GM18909 (cell line): ENCODE measurements around the gene ACSF3.

Experiments
- ATAC-seq: cut with Tn5 transposase; IDR thresholded peaks from one replicate; pipeline ENCODE4 v1.9.1; 2021; ENCODE audit warnings: mild to moderate bottlenecking; ENCODE audit not compliant: unreplicated experiment, poor library complexity

ACSF3 gene

DNA sequence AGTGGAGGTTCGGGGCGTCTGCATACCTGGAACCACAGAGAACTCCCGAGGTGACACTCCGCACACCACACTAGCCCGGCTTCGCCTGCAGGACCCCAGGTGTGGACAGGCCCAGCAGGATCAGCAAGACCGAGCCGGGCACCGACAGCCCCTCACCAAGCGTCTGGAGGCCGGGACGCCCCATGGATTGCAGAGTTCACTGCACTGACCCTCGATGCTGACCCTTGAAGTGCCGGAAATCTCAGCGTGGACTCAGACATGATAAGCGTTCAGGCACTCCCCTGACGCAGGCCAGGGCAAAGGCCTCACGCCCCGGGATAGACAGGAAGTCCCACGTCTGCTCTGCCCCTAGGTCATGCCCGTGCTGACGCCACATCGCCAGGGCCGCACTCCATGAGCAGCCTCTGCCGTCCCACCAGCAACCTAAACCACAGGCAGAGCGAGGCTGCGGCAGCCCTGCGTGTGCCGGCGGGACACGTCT lies 26.0 kb downstream of the ACSF3 start:
- no peak for ATAC-seq

DNA sequence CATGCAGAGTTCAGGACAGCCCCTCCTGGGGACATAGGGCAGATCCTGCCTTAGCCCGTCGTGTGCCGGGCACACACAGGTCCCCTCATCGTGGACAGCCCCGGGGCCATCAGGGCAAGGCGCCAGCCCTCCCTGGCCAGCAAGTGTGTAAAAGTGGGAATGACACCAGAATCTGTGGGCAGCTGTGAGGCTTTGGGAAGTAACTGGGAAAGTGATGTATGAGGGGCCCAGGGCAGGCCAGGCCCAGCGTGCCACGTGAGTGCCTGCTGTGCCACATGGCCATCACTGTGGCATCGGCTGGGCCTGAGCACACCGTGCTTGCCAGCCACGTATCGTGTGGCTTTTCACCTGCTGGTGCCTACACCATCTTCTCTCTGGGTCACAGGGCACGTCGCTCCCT lies 26.6 kb downstream of the ACSF3 start:
- ATAC-seq = no peak

DNA sequence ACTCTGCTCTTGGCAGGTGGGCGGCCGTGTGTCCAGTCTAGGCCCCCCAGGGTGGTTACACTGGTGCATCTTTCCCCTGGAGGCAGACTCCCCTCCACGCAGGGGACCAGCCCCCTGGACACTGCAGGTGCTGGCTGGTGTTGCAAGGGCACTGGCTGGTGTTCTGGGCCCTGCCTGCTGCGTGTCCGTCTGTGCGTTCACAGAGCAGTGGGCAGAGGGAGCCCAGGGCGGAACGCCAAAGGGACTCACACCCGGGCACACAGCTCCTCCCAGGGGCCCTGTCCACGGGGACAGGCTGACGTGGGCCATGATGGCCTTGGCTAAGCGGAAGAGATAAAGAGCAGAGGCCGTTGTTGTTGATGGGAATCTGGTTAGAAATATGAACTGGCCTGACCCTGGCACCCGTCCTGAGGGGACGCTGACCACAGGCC lies 27.3 kb downstream of the ACSF3 start:
- ATAC-seq = no peak

DNA sequence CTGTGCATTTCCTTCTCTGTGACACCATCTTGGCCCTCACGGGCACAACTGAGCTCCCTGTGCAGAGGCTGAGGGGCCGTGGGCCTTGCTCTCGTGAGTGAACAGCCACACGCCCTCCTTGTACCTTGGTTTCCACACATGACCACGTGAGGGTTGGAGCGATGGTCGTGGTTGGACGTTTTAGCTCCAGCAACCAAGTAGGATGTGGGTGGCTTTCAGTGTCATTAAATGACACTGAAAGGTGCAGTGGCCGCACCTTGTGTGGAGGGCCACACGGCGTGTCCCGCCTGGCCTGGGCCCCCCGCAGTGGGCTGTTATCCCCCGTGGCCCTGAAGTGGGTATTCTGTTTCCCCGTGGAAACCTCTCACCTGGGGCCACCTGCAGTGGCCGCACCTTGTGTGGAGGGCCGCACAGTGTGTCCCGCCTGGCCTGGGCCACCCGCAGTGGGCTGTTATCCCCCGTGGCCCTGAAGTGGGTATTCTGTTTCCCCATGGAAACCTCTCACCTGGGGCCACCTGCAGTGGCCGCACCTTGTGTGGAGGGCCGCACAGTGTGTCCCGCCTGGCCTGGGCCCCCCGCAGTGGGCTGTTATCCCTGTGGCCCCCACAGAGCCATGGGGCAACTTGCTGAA lies 28.2 kb downstream of the ACSF3 start:
- ATAC-seq = no peak

DNA sequence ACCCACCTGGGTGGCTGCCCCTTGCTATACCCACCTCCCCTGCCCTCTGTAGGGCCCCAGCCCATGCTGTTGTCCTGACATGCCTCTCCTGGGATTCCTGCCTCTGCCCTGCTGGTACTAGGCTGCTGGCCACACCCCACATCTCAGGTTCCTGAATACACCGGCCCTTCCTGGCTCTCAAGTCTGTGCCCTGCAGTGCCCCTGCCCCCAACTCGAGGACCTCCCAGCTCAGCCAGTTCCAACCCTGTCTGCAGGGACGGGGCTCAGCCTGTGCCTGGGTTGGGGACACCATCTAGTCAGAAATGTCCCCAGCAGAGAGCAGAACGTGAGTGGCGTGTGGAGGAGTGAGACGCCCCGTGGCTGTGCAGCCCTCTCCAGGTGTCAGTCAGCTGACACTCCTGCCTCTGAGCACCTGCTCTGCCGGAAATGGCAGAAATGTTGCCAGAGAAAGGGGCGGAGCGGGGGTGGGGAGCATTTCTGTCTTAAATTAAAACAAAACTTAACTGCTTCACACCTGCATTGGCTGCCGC lies 28.7 kb downstream of the ACSF3 start:
- ATAC-seq = no peak

DNA sequence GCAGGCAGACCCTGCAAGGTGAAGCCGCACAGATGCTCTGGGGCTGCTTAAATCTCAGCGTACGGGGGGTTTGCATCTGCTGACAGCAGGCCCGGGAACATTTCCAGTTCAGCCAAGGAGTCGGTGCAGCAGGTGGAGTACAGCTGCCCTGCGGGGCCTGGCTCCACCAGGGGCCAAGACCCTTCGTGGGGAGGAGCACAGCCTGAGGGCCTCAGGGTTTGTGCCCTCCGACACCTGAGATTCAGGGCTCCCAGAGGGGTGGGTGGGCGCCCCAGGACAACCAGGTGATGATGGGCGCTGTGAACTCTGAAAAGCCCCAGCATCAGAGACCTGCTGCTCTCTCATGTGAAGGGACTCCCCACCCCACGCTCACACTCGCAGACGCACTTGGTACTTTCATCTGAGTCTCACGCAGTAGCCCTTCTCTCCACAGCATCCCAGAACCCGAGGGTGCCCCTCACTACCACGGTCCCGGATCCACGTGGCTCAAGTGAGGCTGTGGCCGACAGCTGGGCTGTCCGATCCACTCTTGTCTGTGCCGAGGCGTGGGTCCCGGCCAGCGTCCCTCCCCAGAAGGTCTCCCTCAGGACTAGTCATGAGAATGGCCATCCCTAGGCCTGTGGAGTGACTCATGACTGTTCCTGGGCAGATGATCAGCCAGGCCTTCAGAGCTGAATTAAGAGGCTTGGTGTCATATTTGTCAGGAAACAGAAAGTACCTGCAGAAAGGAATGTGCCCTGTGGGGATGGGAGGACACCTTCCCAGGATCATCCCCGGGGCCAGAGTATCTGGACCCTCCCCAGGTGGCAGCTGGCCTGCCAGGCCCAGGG lies 29.6 kb downstream of the ACSF3 start:
- no peak for ATAC-seq

DNA sequence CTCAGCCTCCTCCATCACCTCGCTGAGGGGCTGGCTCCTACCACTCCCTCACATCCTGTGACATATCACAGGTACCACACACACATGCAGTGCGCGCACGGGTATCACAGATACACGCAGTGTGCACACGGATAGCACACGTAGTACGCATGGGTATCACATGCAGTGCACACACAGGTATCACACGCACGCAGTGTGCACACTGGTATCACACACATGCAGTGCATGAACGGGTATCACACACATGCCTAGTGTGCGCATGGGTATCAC lies 30.1 kb downstream of the ACSF3 start:
- ATAC-seq = no peak

DNA sequence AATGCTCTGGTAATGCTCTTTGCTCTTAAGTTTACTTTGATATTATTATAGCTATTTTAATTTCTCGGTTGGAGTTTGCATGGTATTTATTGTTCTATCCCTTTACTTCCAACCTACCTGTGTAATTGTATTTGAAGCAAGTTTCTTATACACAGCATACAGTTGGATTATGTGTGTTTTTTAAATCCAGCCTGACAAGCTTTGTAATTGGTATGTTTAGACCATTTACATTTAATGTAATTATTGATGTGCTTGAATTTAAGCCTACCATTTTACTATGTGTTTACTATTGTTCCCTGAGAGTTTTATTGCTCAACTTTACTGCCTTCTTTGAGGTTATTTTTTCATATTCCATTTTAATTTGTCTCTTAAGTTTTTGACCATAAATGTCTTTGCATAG lies 35.7 kb downstream of the ACSF3 start:
- no peak for ATAC-seq

DNA sequence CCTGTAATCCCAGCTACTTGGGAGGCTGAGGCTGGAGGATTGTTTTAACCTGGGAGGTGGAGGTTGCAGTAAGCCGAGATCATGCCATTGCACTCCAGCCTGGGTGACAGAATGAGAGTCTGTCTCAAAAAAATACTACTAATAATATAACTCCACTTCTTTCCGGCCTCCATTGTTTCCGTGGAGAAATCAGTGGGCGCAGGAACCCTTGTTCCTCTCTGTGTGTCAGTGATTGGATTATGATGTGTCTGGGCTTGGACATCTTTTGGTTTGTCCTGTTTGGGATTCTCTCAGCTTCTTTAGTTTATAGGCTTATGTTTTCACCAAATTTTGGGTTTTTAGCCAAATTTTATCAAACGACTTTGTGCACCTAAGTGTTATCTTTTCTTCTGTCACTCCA lies 36.8 kb downstream of the ACSF3 start:
- ATAC-seq = no peak

DNA sequence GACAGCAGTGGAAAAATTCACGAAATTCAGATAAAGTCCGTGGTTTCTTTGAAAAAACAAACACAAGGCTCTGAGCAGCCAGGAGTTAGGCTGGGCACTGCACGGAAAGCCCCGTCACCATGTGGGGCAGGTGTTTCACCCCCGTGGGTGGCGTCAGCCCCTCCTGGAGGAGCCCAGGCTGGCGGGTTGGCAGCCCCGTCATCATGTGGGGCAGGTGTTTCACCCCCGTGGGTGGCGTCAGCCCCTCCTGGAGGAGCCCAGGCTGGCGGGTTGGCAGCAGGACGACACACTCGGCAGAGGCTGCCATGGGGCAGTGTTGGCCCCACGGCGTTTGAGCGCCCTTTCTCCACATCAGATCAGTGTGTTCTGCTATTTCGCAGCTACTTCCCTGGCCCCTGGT lies 38.1 kb downstream of the ACSF3 start:
- ATAC-seq = no peak

DNA sequence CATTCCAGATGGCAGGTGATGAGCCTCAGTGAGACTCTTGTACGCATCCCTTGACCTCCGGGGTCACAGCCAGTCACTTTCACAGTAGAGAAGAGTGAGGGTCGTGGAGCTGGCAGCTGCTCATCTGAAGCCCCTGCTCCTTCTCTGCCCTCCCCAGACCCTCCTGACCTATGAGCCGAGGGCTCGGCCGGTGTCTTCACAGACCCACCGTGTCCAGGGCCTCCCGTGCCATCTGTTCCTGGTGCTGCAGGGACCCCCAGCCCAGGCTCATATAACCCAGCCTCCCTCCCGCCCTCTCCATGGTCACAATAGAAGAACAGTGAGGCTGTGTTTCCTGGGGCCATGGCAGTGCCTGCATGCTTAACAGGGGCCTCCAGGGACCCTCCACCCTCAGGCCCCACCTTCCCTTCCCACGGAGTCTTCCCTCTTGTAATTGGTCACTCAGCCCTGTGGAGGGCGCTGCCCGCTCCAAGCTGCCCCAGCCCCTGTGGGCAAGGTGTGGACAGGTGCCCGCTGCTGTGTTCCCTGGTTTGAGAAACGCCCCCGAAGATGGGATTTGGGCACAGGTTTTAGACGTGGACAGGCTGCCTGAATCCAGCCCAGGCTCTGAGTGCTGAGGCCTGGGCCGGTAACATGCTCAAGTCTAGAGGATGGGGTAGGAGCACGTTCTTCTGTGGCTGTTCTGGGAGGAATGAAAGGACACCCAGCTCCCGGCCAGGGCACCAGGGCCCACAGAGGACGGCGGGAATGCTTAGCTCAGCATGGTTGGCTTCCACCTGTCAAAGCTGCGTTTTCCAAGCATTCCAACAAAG lies 38.7 kb downstream of the ACSF3 start:
- ATAC-seq = no peak

DNA sequence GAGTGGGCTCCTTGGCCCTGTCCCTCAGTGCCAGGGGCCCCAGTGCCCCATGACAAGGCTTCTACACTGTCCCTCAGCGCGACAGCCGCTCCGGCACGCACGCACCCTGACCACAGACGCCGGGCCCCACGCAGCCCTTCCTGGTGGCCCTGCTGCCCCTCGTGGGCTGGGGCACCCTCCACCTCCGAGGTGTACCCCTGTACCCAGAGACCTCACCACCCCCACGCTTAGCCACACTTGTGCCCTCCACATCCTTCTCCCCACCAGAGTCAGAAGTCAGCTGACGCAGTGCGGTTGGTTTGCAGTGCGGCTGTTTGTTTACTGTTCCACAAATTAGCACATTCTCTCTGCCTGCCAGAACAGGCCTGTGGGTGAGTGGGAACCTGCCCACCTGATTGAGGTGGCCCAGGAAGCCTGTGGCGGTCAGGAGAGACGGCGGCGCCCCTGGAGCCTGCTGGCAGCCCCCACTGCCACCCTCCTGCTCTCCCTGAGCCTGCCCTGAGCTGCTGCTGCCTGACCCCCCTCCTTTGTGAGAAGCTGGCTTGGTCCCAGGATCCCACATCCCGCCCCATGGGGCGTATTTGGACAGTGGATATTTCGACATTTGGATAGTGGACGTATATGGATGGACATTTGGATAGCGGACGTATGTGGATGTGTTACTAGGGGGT lies 39.9 kb downstream of the ACSF3 start:
- ATAC-seq = no peak

DNA sequence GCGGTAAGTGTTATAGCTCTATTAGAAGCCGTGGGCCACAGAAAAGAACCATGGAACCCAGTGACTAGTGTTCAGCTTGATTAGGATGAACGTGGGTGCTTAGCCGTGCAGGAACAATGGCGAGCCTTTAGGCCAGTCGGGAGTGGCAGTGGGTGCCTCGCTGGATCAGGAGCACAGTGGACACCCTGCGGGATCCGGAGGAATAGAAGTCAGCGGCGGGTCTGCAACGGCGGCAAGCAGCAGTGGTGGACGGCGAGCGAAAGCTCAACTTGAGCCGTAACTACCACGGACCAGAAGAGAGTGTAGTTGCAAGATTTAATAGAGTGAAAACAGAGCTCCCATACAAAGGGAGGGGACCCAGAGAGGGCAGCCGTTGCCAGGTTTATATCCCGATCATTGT lies 40.6 kb downstream of the ACSF3 start:
- no peak for ATAC-seq

DNA sequence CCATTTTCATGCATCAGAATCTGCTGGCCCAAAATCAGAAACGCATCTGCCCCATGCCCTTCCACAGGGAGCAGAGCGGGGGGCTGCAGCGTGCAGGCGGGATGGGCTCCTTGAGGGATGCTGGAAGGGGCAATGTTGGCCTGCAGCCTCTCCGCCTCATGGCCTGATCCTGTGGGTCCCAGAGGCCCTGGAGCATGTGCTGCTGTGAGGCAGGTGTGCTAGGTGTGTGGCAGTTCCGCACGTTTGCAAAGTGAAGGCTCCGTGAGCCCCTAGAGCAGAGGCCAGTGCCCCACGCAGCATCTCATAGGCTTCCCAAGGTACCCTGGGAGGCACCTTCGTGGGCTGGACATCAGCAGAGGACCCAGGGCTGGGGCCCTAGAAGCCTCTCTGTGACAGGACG lies 41.5 kb downstream of the ACSF3 start:
- ATAC-seq = no peak

DNA sequence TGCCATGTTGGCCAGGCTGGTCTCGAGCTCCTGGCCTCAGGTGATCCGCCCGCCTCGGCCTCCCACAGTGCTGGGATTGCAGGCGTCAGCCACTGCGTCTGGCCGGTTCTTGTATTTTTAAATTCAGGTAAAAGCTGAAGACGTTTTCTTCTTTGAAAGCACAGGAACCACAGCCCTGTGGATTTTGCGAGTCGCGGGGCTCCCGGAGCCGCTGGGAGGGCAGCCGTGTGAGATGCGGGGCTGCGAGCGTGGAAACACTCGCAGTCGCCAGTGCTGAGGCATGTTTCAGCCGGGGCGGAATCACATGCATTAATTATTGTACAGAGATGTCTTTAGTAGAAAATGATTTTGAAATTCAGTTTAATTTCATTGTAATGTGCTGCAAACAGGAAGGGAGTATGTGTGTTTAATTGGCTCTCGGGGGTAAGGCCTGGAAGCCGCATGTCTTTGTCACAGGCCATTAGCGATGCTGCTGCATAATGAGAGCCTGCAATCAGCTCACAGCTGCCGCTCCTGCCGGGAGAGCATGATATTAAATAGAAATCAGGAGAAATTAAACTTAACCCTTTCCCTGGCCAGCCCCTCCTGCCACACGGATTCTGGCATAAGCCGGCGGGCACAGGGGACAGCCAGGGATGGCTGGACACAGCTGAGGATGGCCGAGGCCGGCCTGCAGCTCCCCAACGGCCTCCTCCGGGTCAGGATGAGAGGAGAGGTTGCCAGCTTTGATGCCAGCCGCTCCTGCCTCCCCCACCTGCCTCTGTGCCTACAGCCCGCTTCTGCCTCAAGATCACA lies 42.5 kb downstream of the ACSF3 start:
- ATAC-seq = no peak

DNA sequence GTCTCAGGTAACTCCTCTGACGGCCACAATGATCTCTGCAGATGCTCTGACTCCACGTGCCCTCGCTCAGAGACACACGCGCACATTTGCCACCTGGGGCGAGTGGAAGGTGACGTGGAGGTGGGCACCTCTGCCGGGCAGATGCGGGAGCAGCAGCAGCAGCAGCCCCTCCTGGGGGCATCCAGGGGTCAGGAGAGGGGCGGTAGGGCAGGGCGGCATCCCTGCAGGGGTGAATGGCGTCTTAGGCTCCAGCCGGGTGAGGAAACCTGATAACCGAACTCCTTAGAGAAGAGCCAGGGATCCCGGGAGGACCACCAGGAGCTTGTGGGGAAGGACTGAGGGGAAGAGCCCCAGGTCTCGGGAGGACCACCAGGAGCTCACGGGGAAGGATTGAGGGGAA lies 43.3 kb downstream of the ACSF3 start:
- no peak for ATAC-seq

DNA sequence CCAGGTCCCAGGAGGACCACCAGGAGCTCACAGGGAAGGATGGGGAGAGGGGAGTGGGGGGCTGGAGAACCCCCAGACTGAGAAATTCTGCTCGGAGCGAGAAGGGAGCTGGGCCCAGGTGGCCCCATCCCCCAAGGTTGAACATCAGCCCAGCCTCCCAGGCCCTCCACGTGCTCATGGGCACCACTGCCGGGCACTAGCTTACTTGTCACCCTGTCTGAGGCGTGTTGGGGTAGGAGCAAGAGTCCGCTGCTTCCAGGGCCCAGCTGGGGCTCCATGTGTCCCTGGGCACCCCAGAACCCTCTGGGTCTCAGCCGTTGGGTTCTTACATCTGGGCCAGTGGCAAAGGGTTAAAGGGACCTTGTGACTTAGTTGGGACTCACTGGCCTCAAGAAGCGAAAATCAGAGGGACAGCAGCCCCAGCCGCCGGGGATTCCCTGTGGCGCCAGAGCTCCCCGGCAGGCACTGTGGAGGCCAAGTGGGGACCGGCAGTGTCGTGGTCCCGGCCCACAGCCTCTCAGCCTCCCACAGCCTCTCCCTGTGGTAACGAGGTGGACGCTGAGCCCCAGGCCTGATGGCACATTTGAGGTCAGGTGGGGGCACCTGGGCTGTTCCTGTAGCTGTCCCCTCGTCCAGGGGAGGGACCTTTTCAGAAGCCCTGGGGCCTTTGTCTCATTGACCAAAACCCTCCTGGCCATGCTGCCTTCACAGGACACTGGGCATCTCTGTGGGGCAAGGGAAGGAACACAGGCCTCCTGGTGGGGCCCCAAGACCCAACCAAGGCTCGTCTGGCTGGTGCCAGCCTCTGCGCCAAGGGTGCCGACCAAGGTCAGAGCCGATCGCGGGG lies 44.2 kb downstream of the ACSF3 start:
- no peak for ATAC-seq

DNA sequence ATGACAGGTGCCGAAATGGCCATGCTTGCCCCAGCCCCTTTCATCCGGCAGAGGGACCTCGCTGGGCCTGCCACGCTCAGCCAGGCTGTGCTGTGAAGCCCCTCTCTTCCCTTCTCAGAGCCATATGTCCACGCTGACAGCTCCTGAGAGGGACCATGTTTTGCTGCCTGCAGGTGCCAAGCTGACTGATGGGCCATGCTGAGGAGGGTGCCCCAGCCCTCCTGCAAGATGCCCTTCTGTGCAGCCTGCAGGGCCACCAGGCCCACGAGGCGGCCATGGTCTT lies 44.8 kb downstream of the ACSF3 start:
- no peak for ATAC-seq

DNA sequence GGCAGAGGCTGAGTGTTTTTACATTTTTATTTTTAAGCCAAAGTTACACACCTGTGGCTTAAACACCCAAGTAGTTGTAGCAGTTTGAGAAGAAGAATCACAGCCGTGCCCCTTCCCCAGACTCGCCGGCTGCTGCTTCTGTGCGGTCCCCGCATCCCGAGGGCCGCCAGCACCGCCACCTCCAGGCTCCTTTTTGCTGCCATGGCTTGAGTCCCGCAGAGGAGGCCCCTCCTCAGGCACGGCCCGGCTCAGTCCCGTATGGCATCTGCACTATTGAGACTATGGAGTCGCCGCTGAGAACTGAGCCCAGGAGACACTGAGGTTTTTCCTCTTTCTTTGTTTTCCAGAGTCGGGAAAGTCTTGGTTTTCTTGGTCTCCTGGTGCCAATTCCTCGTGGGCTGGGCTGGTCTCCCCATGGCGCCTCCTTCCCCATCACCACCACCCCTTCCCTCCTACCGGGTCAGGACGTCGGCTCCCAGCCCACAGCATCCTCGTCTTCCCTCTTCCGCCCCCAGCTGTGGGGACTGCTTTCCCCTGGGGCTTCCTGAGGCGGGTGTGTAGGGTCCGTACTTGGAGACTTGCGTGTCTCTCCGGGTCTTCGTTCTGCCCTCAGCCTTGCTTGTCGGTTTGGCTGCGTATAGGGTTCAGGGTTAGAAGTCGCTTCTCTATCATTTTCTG lies 45.3 kb downstream of the ACSF3 start:
- ATAC-seq = no peak
